ENCODE measurements around the gene NPHP4.

Gene NPHP4

DNA sequence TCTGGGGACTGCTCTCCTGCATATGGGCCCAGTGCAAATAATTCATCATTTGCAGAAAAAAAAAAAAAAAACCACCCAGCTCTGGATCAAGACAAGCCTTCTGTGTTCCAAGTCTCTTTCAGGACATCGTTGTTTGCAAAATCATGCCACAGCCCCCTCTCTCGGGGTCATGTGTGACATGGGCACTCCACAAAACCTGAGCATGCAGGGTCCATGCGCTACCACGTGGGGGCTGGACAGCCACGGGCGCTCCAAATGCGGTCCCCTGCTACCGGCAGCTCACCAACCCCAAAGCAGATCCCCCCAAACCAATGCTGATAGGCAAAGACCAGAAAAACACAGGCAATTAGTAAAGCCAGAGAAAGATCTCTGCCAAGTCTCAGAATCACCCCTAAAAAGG lies 17.6 kb downstream of the NPHP4 start:
- DNase-seq (ENCODE audit: insufficient read length, low spot score): no peak
- TF ChIP-seq, protein P1, sequence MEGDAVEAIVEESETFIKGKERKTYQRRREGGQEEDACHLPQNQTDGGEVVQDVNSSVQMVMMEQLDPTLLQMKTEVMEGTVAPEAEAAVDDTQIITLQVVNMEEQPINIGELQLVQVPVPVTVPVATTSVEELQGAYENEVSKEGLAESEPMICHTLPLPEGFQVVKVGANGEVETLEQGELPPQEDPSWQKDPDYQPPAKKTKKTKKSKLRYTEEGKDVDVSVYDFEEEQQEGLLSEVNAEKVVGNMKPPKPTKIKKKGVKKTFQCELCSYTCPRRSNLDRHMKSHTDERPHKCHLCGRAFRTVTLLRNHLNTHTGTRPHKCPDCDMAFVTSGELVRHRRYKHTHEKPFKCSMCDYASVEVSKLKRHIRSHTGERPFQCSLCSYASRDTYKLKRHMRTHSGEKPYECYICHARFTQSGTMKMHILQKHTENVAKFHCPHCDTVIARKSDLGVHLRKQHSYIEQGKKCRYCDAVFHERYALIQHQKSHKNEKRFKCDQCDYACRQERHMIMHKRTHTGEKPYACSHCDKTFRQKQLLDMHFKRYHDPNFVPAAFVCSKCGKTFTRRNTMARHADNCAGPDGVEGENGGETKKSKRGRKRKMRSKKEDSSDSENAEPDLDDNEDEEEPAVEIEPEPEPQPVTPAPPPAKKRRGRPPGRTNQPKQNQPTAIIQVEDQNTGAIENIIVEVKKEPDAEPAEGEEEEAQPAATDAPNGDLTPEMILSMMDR (IDR thresholded peaks at IDR 0.05; ENCODE audit: insufficient read depth, missing control alignments): no peak
- no peak for FAIRE-seq

DNA sequence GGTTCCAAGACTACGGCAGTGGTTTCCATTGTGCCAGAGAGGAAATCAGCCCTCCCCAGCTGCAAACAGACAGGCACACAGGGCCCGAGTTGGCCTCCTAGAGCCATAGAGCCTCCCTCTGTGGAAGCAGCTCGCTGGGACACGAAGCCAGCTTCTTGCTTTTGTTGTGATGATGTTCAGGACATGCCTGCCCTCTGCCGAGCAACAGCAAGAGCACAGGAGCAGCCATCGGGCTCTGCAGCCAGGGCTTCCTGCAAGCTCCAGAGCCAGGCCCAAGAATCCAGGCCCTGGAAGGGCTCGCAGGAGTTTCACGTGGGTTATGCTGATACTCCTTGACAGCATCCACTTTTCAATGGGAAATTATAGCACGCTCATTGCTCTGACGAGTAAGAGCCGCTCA lies 18.5 kb downstream of the NPHP4 start:
- TF ChIP-seq, protein P1 (IDR thresholded peaks at IDR 0.05; ENCODE audit: insufficient read depth, missing control alignments): no peak
- FAIRE-seq: no peak
- DNase-seq (ENCODE audit: insufficient read length, low spot score): no peak

DNA sequence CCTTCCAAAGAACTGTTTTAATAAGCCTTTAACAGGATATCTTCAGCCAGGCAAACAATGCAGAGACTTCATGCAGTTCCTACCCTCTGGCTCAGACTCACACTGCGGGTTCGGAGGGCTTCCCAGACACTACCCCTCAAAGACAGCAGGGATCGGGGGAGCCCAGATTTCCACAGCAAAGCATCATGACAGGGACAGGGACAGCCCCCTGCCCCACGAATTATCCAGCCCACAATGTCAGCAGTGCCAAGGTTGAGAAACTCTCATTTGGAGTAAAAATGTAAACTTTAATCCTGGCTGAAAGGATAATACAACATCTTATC lies 20.1 kb downstream of the NPHP4 start:
- DNase-seq (ENCODE audit: insufficient read length, low spot score) (no peak), FAIRE-seq (no peak)
- TF ChIP-seq, protein P1 (IDR thresholded peaks at IDR 0.05; ENCODE audit: insufficient read depth, missing control alignments): no peak

DNA sequence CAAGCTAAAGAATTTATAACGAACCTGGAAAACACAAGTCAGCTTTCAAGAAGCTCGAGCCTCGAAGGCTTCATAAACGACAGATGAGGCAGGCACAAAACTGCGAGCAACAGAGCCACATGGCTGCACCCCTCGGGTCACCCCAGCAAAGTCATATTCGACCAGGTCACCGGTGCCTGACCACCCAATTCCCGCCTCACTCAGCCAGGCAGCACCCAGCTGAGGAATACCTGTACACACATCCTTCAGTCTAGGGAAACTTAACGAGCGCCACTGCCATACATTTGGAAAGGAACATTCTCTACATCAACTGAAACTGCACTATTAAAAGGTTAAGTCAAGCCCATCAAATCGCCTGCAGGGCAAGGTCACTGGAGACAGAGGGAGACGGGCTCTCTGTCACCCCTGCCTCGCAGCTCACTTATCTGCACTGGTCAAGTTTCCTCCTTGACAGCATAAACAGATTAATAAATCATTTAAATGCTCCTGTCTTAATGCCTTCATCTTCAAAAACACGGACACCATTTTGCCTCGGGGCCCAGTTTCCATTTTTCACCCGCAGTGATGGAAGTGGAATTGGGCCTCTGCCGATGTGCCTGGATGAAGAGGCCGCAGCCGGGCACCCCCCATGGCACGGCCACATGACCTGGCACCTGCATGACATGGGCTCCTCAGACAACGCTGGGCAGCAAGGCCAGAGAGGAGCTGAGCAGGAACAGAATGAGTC lies 20.6 kb downstream of the NPHP4 start:
- no peak for FAIRE-seq
- DNase-seq (ENCODE audit: insufficient read length, low spot score): no peak
- TF ChIP-seq, protein P1 (IDR thresholded peaks at IDR 0.05; ENCODE audit: insufficient read depth, missing control alignments): no peak

DNA sequence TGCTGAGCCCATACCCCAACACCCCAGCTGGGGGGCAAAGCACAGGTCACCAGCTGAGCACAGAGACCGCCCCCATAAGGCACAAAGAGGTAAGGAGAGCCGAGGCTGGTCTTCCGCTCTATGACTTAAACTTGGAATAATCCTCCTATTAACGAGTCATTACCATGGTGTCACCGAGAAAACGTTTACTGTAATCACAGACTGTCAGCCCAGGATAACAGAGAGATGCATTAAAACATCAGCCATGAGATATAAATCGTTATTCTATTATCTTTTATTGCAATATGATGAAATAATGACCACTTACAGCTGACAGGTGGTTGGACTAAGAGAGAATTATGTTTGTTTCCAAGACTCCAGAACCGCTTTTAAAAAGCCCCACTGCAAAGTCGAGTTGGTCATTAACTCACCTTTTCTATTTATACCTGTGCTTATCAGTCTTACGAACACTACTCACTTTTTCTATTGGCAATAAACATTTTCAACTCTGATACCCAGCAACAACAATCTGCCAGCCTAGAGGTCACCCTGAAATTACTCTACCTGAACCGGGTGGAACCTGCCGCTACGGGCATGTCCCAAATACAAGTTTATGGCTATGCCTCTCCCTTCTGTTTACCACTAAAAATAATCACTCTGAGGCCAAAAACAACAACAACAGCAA lies 21.5 kb downstream of the NPHP4 start:
- DNase-seq (ENCODE audit: insufficient read length, low spot score): no peak
- FAIRE-seq: no peak
- TF ChIP-seq, protein P1 (IDR thresholded peaks at IDR 0.05; ENCODE audit: insufficient read depth, missing control alignments): no peak

DNA sequence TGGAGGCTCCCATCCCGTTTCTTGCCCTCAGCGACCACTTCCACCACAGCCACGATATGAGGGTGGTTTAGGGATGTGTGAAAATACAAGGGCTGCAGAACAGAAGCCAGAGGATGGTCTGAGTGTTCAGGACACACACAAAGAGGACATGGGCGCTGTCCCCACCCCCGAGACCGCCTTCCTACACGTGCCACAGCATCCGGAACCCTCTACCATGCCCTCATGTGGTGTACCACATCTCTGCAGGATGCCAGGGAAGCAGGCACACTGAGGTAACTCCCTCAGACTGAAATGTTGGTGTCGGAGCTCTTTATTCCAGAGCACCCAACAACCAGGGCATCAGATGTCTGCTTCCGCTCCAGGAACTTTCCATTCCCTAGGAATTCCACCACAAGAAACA lies 23.1 kb downstream of the NPHP4 start:
- TF ChIP-seq, protein P1 (IDR thresholded peaks at IDR 0.05; ENCODE audit: insufficient read depth, missing control alignments): no peak
- DNase-seq (ENCODE audit: insufficient read length, low spot score) (no peak), FAIRE-seq (no peak)

DNA sequence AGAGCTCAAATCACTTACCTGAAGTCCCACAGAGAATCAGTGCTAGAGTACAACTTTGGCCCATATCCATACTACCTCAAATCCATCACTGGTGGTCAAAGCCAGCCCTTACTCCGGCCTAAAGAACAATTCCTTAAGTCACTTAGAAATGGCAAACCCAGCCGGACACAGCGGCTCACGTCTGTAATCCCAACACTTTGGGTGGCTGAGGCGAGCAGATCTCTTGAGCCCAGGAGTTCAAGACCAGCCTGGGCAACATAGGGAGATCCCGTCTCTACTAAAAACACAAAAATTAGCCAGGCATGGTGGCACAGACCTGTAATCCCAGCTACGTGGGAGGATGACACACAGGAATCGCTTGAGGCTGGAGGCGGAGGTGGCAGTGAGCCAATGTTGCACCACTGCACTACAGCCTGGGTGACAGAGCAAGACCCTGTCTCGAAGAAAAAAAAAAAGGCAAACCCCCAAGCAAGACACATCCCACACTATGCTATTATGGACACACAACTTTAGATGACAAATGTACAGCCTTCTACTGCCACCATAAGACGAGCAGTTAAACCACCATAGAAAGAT lies 24.0 kb downstream of the NPHP4 start:
- TF ChIP-seq, protein P1 (IDR thresholded peaks at IDR 0.05; ENCODE audit: insufficient read depth, missing control alignments): no peak
- DNase-seq (ENCODE audit: insufficient read length, low spot score) (no peak), FAIRE-seq (no peak)

Data from D721Med (cell line).